Ammon's horn (tissue), 1 donor: ENCODE data around the gene TUBB4B.

Experiments
- DNase-seq: peaks from one replicate; pipeline ENCODE4 v3.0.0-alpha.2; 2016; ENCODE audit warnings: low spot score

TUBB4B gene

DNA sequence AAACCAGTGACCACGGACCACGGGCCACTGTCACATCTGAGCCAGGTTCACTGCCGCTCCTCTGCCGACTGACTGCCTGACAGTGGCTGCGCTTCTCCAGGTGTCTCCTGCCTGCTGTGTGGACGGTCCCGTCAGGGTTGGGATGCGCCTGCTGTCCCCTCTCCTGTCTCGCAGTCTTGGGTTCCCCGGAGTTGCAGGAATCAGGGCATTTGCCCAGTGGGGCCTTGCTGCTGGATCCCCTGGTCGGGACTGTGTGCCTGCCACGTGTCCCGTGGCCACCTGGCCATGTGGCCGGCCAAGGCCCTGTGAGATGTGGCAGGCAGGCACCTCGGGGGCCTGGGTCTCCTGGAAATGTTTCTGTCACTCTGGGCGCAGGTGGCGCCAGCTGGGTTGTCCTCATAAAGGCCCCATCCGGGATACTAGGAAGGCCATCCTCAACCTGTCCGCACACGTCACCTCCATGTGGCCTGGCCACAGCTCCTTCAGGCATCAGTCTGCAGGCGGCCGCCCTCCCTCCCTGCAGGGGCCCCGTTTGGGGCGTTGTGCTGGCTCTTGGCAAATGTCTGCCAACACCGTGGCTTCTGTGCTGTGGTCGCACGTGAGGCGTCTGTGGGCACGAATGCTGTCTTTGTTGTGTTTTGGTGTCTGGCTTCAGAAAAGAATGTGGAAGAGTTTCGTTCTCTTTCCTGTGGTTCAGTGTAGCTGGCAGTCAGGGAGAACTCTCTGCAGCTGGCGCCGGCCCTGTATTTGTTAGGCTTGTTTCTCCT is 30.0 kb downstream of the TUBB4B start:
- no peak for DNase-seq

DNA sequence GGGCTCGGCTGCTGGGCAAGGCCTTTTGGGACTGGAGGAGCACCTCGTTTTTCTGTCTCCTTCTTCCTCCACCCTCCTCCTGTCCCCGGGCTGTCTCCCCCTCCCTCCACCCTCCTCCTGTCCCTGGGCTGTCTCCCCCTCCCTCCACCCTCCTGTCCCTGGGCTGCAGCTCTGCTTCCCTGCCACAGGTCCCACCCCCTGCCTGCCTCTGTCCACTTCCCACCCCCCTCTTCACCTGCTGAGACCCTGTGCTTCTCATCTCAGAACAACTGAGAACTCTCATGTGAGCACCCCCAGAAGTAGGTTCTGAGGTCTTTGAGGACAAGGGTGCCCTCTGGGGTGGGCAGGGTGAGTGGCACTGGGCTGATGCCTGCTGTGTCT is 30.6 kb downstream of the TUBB4B start:
- DNase-seq = no peak

DNA sequence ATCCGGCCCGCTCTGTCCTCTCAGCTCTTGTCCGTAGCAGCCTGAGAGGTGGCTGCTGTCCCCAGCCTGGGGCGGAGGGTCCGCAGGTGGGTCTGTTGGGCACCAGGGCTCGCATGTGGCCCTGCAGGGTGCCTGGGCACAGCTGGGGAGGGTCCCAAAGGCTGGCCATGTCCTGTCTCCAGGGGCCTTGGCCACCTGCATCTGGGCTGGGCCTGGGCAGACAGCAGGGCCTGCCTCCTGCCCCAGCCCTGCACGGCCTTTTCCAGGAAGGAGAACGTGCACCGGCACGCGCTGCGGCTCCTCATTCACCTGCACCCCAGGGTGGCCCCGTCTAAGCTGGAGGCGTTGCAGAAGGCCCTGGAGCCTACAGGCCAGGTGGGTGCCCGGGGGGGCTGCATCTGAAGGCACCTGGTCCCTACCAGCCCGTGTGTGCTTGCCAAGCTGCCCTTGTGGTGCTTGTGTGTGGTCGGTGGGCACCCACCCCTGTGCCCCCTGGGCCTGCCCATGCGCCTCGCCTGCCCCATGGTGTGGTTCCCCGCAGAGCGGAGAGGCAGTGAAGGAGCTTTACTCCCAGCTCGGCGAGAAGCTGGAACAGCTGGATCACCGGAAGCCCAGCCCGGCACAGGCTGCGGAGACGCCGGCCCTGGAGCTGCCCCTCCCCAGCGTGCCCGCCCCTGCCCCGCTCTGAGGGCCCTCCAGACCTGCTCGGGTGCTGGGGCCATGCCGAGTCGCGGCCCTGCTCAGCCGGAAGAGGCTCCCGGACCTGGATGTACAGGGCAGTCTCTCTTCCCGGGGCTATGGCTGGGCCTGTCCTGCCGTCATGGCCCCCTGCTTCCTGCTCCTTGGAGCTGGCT is 31.4 kb downstream of the TUBB4B start:
- DNase-seq = no peak

DNA sequence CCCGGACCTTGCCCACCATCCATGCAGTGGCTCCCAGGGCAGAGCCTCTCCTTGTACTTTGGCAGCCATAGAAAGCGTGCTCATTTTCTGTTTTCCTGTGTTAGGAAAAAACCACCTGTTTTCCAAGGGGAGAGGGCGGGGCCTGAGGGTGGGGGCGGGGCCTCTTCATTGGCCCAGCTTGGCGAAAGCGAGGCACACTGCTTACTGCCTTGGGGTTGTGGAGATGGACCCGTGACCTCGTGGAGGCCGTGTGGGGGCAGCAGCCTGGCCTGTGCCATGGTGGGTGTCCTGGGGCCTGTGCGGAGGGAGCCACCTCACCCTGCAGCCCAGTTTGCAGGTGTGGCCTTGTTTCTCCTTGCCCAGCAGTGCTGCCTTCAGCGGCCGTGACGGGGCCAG is 32.0 kb downstream of the TUBB4B start:
- DNase-seq = no peak

DNA sequence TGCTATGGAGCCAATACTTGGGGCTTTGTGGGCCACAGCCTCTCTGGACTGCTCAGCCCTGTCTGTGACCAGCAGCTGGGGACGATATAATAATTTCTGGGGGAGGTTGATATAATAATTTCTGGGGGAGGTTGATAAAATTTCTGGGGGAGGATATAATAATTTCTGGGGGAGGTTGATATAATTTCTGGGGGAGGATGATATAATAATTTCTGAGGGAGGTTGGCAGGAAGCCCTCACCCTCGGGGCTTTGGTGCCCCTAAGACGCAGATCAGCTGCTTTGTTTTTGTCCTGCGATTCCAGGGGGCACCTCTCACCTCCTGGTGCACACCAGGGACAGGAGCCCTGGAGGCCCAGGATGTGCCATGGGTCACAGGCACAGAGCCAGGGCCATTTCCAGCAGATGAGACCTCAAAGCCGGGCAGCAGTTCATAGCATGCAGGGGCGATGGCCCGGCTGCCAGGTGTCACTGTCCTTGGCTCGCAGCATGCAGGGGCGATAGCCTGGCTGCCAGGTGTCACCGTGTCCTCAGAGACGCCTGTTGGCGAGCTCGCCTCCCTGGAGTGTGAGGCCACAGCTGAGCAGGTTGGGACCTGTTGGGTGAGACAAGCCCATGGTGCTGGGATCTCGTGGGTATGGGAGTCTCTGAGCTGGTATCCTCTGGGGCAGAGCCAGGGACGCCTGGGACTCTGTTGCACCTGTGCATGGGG is 32.7 kb downstream of the TUBB4B start:
- no peak for DNase-seq

DNA sequence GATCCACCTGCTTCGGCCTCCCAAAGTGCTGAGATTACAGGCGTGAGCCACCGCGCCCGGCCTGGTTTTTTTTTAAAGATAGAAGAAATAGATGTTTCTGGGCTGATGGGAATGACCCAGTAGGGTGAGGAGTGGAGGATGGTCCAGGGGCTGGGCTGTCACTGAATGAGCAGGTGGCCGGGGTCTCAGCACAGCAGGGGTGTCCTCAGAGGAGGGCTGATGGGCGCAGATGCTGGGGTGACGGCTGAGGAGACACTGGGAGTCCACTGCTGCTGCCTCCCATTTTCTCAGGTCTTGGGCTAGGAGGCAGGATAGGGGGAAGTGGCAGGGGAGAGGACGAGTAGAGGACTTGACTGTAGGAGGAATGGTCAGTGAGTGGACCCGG is 34.1 kb downstream of the TUBB4B start:
- DNase-seq = no peak

DNA sequence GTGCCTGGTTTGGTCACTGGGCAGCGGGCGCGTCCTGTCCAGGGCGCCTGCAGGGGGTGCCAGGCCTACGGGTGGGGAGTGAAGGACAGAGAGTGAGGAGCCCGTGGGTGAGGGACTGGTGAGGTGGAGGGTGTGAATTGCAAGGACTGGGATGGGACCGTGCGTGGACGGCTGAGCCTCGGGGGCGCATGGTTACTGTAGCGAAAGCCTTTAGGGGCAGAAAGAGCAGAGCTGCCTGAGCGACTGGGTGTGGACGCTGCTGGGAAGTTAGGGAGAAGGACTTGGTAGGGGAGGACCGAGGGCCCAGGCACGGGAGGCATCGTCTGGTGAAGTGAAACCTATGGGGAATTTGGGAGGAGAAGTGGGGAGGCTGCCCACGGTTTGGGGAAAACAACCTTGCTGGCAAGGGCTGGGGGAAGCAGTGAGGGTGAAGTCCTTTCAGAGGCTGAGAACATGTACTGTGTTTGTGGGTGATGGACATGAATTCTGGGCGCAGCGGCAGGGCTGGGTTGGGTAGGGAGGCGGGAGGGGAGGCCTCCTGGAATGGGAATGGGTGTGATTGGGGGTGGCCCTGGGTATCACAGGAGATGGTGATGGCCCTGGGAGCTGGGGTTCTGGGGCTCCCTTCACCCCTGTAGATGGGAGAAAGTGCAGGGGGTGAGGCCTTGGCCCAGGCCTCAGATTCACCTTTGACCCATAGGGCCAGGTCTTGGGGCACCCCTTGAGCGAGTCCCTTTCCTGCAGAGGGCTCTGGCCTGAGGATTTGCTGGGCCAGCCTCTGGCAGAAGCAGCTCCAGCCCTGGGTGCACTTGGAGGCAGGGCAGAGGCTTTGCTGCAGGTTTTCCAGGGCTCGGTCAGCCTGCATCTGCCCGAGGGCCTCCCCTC is 34.7 kb downstream of the TUBB4B start:
- DNase-seq = no peak

DNA sequence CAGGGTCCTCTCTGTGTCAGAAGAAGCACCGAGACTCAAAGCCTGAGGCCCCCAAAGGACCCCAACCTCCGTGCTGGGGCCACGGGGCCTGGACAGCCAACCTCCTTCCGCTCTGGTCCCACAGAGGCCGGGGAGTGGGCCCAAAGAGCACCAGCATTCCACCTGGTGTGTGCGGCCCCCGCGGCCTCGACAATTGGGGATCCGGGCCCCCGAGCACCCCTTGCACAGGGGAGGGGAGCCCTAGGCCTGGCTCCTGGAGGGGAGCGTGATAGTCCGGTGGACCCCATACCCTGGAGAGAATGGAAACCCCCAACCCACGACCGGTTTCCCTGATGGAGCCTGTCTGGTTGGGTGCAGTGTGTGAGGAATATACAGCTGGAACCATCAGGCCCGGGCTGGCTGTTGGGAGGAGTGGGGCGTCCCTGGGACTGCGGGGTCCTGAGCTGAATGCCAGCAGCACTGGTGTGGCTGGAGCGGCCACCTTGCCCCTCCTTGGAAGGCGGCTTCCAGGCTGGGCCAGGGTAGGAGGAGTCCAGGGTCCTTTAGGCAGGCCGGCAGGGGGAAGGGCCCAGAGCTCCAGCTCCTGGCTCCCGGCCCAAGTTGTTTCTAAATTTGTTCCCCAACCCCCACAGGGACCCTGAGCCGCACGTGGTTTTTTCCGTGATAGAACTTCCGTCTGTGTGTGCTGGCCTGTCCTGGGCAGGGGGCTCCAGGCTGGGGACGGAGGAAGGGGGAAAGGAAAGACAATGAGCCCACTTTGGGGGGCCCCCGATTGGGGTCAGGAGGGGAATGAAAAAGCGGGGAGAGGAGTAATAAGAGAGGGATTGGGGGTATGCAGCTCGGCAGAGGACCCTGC is 35.6 kb downstream of the TUBB4B start:
- no peak for DNase-seq

DNA sequence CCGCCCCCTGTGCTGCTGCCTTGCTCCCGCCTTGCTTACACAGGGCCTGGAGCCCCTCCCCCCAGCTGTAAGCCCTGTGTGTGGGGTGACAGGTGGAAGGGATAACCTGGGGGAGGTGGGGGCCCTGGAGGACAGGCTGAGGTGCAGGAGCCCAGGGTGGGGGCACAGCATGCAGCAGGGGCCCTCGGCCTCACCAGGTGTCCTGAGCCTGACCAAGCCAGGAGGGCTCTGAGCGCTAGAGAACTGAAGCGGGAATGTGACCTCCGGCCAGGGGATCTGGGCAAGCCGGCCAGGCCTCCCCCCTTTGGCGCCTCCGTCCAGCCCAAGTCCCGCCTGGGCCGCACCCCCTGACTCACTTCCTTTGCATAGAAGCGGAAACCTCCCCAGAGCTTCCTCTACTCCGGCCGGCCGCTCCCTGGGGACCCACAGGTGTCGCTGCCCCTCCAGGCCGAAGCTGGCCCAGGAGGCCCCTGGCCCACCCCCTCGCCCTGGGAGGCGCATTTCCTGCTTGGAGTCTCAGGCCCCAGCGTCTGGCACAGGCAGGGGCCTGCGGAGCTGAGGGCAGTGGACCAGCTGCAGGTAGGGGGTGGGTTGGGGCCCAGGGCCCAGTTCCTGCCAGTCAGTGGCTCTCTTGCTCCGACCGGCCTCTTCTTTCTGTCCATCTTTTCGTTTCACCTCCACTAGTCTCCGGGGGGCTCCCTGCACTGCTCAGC is 36.4 kb downstream of the TUBB4B start, which contains the start of gene TOR4A:
Gene TOR4A, plus strand, starts transcription at position 398 of the 713 bp plus-strand sequence. CDS start 964 bp downstream, outside the sequence.
- peak; percentile 56 for DNase-seq

DNA sequence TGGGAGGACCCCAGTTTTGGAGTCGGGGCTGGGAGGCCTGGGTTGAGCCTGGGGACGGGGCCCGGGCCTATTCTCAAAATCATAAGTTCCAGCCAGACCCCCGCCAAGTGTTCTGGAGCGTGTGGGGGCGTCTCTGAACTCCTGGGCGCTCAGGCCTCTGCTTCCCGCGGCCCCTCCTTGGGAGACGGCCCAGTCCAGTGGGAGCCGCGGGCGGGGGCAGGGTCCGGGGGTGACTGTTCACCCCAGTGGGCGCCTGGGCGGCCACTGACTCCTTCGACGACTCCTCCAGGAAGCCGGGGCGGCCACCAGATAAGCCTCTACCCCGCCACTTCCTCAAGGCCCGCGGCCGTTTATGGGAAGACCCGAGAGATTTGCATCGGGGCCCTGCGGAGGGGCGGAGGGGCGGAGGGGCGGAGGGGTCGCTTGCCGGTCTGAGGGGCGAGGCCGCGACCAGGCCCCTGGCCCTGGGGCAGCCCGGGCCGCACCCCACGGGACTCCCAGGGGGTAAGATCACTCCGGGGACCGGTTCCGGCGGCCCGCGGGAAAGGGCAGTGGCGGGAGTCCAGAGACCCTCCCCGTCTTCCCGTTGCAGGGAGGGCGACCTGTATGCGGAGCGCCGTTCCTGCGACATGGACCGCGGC is 37.1 kb downstream of the TUBB4B start:
- DNase-seq = no peak

DNA sequence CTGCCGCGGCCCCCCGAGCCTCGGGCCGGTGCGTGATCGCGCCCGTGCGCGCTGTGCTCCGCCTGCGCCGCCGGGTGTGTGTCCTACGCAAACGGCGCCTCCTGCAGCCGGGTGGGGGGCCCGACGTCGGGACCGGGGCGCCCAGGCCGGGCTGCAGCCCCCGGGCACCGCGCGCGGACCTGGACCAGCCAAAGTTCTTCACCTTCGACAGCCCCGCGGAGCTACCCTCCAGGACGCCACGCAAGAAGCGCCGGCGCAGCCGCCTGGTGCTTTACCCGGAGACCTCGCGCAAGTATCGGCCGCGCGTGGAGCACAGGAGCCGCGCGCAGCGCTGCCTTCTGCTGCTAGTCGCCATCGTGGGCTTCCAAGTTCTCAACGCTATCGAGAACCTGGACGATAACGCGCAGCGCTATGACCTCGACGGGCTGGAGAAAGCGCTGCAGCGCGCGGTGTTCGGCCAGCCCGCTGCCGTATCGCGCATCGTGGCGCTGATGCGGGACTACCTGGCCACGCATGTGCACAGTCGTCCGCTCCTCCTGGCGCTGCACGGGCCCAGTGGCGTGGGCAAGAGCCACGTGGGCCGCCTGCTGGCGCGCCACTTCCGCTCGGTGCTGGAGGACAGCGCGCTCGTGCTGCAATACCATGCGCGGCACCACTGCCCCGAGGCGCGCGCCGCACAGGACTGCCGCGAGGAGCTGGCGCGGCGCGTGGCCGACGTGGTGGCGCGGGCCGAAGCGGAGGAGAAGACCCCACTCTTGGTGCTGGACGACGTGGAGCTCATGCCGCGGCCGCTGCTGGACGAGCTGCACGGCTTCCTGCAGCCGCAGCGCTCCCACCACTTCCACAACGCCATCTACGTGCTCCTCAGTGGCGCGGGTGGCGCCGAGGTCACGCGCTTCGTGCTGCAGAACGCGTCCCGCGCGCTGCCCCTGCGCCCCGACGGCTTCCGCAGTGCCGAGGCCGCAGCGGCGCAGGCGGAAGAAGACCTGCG is 37.9 kb downstream of the TUBB4B start:
- DNase-seq = no peak

DNA sequence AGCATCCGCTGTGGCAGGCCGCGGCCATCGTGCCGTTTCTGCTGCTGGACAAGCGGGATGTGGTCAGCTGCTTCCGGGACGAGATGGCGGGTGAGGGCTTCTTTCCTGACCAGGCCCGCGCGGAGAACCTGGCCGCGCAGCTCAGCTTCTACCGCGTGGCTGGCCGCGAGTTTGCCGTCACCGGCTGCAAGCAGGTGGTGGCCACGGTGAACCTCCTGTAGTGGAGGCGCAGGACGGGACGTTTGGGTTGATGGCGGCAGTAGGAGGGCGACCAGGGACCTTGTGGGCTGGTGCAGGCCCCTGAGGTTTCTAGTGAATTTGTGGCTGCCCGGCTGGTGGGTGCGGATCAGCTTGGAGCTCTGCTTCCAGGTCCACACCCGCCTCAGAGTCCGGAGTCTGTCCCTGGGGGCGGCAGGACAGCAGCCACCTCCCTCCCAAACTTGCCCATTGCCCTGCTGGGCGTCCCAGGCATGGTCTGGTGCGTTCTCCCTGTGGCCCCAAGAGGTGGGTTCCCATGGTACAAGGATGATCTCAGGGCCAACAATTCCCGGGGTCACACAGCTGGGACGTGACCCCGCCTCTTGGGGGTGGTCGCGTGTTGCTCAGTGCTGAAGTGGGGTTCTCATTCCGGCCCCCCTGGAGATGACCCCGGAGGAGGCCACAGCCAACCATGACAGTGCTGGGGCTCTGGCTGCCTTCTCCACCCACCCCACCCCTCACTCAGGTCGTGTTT is 38.8 kb downstream of the TUBB4B start:
- DNase-seq = no peak

DNA sequence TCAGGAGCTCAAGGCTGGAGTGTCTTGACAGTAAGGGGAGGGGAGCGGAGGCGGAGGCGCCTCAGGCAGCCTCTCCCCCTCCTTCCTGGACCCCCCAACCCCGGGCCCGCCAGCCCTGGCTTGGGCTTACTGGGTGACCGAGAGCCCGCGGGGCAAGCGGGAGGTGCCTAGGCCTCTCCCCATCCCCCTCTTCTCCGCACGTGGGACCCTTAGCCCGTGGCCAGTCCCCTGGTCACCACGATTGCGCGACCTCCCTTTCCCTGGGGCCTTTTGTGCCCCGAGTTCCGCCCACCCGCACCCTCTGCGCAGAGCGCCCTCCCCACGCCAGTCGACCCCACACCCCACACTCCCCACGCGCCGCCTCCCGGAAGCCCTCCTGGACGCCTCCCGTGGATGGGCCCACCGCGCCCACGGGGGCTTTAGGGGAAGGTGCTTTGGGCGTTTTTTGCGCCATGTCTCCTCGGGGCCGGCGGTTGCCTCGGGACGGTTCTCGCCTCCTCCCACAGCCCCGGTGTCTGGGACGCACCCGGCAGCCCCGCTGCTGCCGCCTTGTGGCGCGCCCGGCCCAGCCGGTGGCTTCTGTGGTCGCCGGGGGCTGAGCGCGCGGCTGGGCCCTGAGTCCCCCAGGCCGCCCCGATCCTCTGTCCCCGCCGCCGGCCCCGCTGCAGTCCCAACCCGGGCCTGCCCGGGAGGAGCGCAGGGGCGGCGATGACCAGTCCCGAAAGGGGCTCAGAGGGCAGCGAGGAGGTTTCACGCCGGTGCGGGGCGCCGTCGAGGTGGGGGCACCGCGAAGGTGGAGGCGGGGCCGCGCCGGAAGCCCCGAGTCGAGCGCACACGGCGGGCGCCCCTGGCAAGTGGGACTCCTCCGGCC is 39.6 kb downstream of the TUBB4B start:
- no peak for DNase-seq

DNA sequence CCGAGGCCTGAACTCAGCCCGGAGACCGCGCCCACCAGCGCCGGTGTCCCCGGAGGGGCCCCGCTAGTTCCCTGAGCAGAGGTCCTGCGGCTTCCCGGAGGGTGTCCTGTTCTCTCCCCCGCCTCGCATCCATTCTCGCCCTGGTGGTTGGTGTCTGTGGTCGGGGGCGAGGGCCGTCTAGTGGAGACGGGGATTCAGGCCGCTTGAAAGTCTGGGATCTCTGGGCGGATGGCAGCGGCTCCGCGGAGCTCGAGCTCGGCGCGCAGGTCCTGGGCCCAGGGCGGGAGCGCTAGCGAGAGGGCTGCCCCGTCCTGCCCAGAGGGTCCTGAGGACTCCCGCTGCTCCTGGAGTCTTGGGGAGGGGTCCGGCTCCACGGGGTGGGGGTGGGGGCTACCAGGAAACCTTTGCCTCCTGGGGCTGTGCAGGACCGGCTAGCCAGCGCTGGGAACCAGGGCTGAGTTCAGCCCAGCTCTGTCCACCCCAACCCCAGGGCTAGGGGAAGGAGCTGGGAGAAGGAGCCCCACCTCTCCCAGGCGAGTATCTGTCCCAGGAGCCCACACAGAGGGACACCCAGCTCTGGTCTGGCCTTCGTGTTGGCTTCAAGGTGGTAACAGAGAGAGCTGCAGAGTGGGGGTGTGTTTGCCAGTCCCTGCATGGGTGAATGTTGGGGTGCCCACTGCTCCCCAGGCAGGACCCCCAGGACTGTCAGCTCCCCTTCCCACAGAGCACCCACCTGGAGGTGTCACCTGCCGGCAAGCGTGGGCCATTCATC is 40.4 kb downstream of the TUBB4B start:
- DNase-seq = no peak

DNA sequence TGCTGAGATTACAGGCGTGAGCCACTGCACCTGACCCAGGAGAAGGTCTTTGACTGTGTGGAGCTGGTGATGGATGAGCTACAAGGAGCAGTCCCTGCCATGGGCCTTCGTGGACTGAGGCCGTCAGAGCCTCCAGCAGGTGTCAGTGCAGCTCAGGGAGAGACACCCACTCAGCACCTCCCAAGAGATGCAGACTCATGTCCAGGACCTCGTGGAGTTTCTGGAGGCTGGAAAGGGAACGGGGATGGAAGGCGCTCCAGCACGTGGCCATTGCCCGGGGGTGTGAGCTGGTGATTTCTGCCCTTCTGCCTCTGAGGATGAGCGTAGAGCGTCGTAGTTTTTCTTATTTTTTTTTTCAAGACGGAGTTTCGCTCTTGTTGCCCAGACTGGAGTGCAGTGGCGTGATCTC is 45.9 kb downstream of the TUBB4B start:
- DNase-seq = no peak

DNA sequence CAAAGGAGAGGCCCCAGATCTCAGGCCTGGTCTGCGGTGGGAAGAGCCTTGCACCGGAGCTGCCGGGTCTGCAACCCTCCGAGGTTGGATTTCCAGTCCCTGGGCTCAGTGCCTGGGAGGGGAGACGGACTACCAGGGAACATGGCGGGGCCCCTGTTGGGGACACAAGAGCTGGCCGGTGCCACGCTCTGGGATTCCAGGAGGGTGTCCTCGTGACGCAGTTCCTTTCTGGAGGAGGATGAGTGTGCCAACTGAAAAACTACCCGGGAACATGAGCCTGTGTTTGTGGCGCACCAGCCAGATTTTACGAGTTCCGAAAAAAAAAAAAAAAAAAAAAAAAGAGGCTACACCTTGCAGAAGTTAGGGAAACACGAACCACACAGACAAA is 52.0 kb downstream of the TUBB4B start:
- no peak for DNase-seq
